Mesendoderm (in vitro differentiated cells): ENCODE measurements around the gene SELENOK.

ENCODE experiments used
- DNase-seq: peaks from one replicate; pipeline ENCODE4 v3.0.0; 2013
- H2AK5ac ChIP-seq: 2 replicates; pipeline ENCODE4 v1.6.1; 2013; ENCODE audit warnings: low read length, inconsistent platforms
- H2BK120ac ChIP-seq: 2 replicates; pipeline ENCODE4 v1.6.1; 2013; ENCODE audit warnings: low read depth, mild to moderate bottlenecking, low read length, moderate library complexity, mixed read lengths
- H2BK15ac ChIP-seq: replicated peaks from 2 replicates; pipeline ENCODE4 v1.6.1; 2013; ENCODE audit warnings: low read depth, mild to moderate bottlenecking, moderate library complexity
- H2BK5ac ChIP-seq: 2 replicates; pipeline ENCODE4 v1.6.1; 2013; ENCODE audit warnings: low read length, inconsistent platforms
- H3K18ac ChIP-seq: 2 replicates; pipeline ENCODE4 v1.6.1; 2013; ENCODE audit warnings: mild to moderate bottlenecking, low read length, mixed read lengths
- H3K23ac ChIP-seq: one replicate; pipeline ENCODE4 v1.6.1; 2013; ENCODE audit warnings: low read length
- H3K27ac ChIP-seq: 2 replicates; pipeline ENCODE4 v1.5.1; 2013; ENCODE audit warnings: low read depth, mild to moderate bottlenecking, inconsistent platforms, low read length, moderate library complexity
- H3K27me3 ChIP-seq: 2 replicates; pipeline ENCODE4 v1.6.1; 2013; ENCODE audit warnings: low read length, control low read depth, mild to moderate bottlenecking, inconsistent platforms; ENCODE audit not compliant: insufficient read depth, poor library complexity
- H3K36me3 ChIP-seq: 2 replicates; pipeline ENCODE4 v1.6.1; 2013; ENCODE audit warnings: low read length, inconsistent platforms; ENCODE audit not compliant: control insufficient read depth, insufficient read depth
- H3K4ac ChIP-seq: one replicate; pipeline ENCODE4 v1.6.1; 2013; ENCODE audit warnings: low read depth, mild to moderate bottlenecking, low read length, moderate library complexity
- H3K4me1 ChIP-seq: 2 replicates; pipeline ENCODE4 v1.6.1; 2013; ENCODE audit warnings: low read depth, low read length, inconsistent platforms; ENCODE audit not compliant: control insufficient read depth
- H3K4me2 ChIP-seq: 2 replicates; pipeline ENCODE4 v1.6.1; 2013; ENCODE audit warnings: low read length
- H3K4me3 ChIP-seq: 2 replicates; pipeline ENCODE4 v1.5.1; 2013; ENCODE audit warnings: mild to moderate bottlenecking, low read length
- H3K56ac ChIP-seq: one replicate; pipeline ENCODE4 v1.6.1; 2013; ENCODE audit warnings: low read length
- H3K79me1 ChIP-seq: 2 replicates; pipeline ENCODE4 v1.6.1; 2013; ENCODE audit warnings: low read length, inconsistent platforms
- H3K79me2 ChIP-seq: 2 replicates; pipeline ENCODE4 v1.6.1; 2013; ENCODE audit warnings: mild to moderate bottlenecking, low read length; ENCODE audit not compliant: control insufficient read depth, insufficient read depth
- H3K9ac ChIP-seq: 2 replicates; pipeline ENCODE4 v1.6.1; 2013; ENCODE audit warnings: low read length, inconsistent platforms
- H4K5ac ChIP-seq: one replicate; pipeline ENCODE4 v1.6.1; 2013; ENCODE audit warnings: low read length
- H4K8ac ChIP-seq: one replicate; pipeline ENCODE4 v1.6.1; 2013; ENCODE audit warnings: low read depth, mild to moderate bottlenecking, control low read depth, low read length, moderate library complexity
- WGBS: extraction: QIAGEN DNeasy Blood & Tissue Kit; methylation state at CpG from one replicate; pipeline ENCODE4 v1.1.7; 2013; ENCODE audit warnings: low lambda C conversion rate, missing lambda C conversion rate; ENCODE audit not compliant: insufficient coverage; ENCODE audit errors: extremely low coverage; 5-methylcytosine and 5-hydroxymethylcytosine counted together

SELENOK gene

GRCh38 chr3:53860196-53860595 lies 31.5 kb downstream of the SELENOK start:
- no peak for DNase-seq
- H4K5ac ChIP-seq: no peak overlapping the region
- no CpG with 5 or more reads among the region's 4 CpGs for WGBS
- no peak overlapping the region for H3K18ac ChIP-seq
- no peak overlapping the region for H3K4ac ChIP-seq
- no peak overlapping the region for H2AK5ac ChIP-seq
- H2BK15ac ChIP-seq: no peak overlapping the region
- no peak overlapping the region for H4K8ac ChIP-seq
- no peak overlapping the region for H3K27ac ChIP-seq
- H2BK5ac ChIP-seq: no peak overlapping the region
- H2BK120ac ChIP-seq: no peak overlapping the region
- no peaks in the 10 kb centered on the region for H3K27me3 ChIP-seq
- H3K79me1 ChIP-seq: no peaks in the 10 kb centered on the region
- no peak overlapping the region for H3K4me2 ChIP-seq
- H3K56ac ChIP-seq: no peak overlapping the region
- H3K79me2 ChIP-seq: no peaks in the 10 kb centered on the region
- H3K9ac ChIP-seq: no peak overlapping the region
- H3K36me3 ChIP-seq: peaks cover 1% of the 10 kb centered on the region
- no peaks in the 10 kb centered on the region for H3K4me1 ChIP-seq
- H3K23ac ChIP-seq: no peak overlapping the region
- no peak overlapping the region for H3K4me3 ChIP-seq

- no peak overlapping the region for H3K18ac ChIP-seq
- H3K27me3 ChIP-seq: no peaks in the 10 kb centered on the region
- no peaks in the 10 kb centered on the region for H3K36me3 ChIP-seq
- no peak overlapping the region for H3K27ac ChIP-seq
- H3K79me1 ChIP-seq: no peaks in the 10 kb centered on the region
- no peak overlapping the region for H3K23ac ChIP-seq
- H3K4ac ChIP-seq: no peak overlapping the region
- no peak overlapping the region for H2AK5ac ChIP-seq
- H4K5ac ChIP-seq: no peak overlapping the region
- WGBS: no CpG with 5 or more reads among the region's 6 CpGs
- DNase-seq: no peak
- no peak overlapping the region for H3K9ac ChIP-seq
- no peak overlapping the region for H3K4me3 ChIP-seq
- H2BK15ac ChIP-seq: no peak overlapping the region
- no peaks in the 10 kb centered on the region for H3K4me1 ChIP-seq
- no peak overlapping the region for H3K4me2 ChIP-seq
- no peak overlapping the region for H3K56ac ChIP-seq
- no peak overlapping the region for H4K8ac ChIP-seq
- H2BK120ac ChIP-seq: no peak overlapping the region
- no peaks in the 10 kb centered on the region for H3K79me2 ChIP-seq
- no peak overlapping the region for H2BK5ac ChIP-seq
Observed at GRCh38 chr3:53859178-53859577, 32.5 kb downstream of the SELENOK start.

- Histone ChIP-seq H3K23ac (no peak overlapping the region), H2AK5ac (no peak overlapping the region), H3K36me3 (no peaks in the 10 kb centered on the region), H3K79me1 (no peaks in the 10 kb centered on the region), H3K4me3 (no peak overlapping the region), H2BK120ac (no peak overlapping the region), H3K4me2 (no peak overlapping the region), H4K5ac (no peak overlapping the region), H3K79me2 (no peaks in the 10 kb centered on the region), H3K27ac (no peak overlapping the region), H2BK5ac (no peak overlapping the region), H3K18ac (no peak overlapping the region), H2BK15ac (no peak overlapping the region), H3K27me3 (no peaks in the 10 kb centered on the region), H3K9ac (no peak overlapping the region), H3K4me1 (no peaks in the 10 kb centered on the region), H3K56ac (no peak overlapping the region), H3K4ac (no peak overlapping the region), H4K8ac (no peak overlapping the region)
- DNase-seq: no peak
- no CpG with 5 or more reads among the region's 7 CpGs for WGBS
Observed at GRCh38 chr3:53858096-53858741, 33.4 kb downstream of the SELENOK start.

- DNase-seq: no peak
- no peak overlapping the region for H3K4me3 ChIP-seq
- no peaks in the 10 kb centered on the region for H3K4me1 ChIP-seq
- no peak overlapping the region for H2AK5ac ChIP-seq
- H3K27ac ChIP-seq: no peak overlapping the region
- no peaks in the 10 kb centered on the region for H3K79me1 ChIP-seq
- no peaks in the 10 kb centered on the region for H3K79me2 ChIP-seq
- no peak overlapping the region for H3K4ac ChIP-seq
- H3K23ac ChIP-seq: no peak overlapping the region
- H3K56ac ChIP-seq: no peak overlapping the region
- H2BK5ac ChIP-seq: no peak overlapping the region
- no peaks in the 10 kb centered on the region for H3K27me3 ChIP-seq
- H3K4me2 ChIP-seq: no peak overlapping the region
- WGBS: no CpG with 5 or more reads among the region's 7 CpGs
- H2BK120ac ChIP-seq: no peak overlapping the region
- no peak overlapping the region for H4K8ac ChIP-seq
- H3K9ac ChIP-seq: no peak overlapping the region
- H2BK15ac ChIP-seq: no peak overlapping the region
- no peaks in the 10 kb centered on the region for H3K36me3 ChIP-seq
- no peak overlapping the region for H3K18ac ChIP-seq
- H4K5ac ChIP-seq: no peak overlapping the region
Observed at GRCh38 chr3:53856964-53857363, 34.7 kb downstream of the SELENOK start.

GRCh38 chr3:53850895-53851294 lies 40.8 kb downstream of the SELENOK start:
- Histone ChIP-seq H3K4me2 (no peak overlapping the region), H3K4me1 (no peaks in the 10 kb centered on the region), H3K4me3 (no peak overlapping the region), H2AK5ac (no peak overlapping the region), H3K27ac (no peak overlapping the region), H3K56ac (no peak overlapping the region), H3K36me3 (no peaks in the 10 kb centered on the region), H3K79me1 (no peaks in the 10 kb centered on the region), H2BK5ac (no peak overlapping the region), H2BK15ac (no peak overlapping the region), H3K9ac (no peak overlapping the region), H4K8ac (no peak overlapping the region), H3K79me2 (no peaks in the 10 kb centered on the region), H3K18ac (no peak overlapping the region), H3K4ac (no peak overlapping the region), H4K5ac (no peak overlapping the region), H3K23ac (no peak overlapping the region), H2BK120ac (no peak overlapping the region), H3K27me3 (peaks cover 3% of the 10 kb centered on the region)
- DNase-seq: no peak
- WGBS: no CpG with 5 or more reads among the region's 5 CpGs

- no peak overlapping the region for H2AK5ac ChIP-seq
- H3K4ac ChIP-seq: no peak overlapping the region
- peaks cover 3% of the 10 kb centered on the region for H3K27me3 ChIP-seq
- H4K5ac ChIP-seq: no peak overlapping the region
- H3K27ac ChIP-seq: no peak overlapping the region
- H3K79me2 ChIP-seq: no peaks in the 10 kb centered on the region
- no peak overlapping the region for H3K56ac ChIP-seq
- H2BK5ac ChIP-seq: no peak overlapping the region
- H3K9ac ChIP-seq: no peak overlapping the region
- H3K18ac ChIP-seq: no peak overlapping the region
- no peak for DNase-seq
- H3K23ac ChIP-seq: no peak overlapping the region
- no peak overlapping the region for H3K4me3 ChIP-seq
- H3K36me3 ChIP-seq: no peaks in the 10 kb centered on the region
- no peaks in the 10 kb centered on the region for H3K4me1 ChIP-seq
- H3K4me2 ChIP-seq: no peak overlapping the region
- no peak overlapping the region for H4K8ac ChIP-seq
- no peaks in the 10 kb centered on the region for H3K79me1 ChIP-seq
- no peak overlapping the region for H2BK120ac ChIP-seq
- WGBS: no CpG with 5 or more reads among the region's 7 CpGs
- H2BK15ac ChIP-seq: no peak overlapping the region
Observed at GRCh38 chr3:53849916-53850315, 41.7 kb downstream of the SELENOK start.
